ENCODE data around the gene SLC41A3.

DNA sequence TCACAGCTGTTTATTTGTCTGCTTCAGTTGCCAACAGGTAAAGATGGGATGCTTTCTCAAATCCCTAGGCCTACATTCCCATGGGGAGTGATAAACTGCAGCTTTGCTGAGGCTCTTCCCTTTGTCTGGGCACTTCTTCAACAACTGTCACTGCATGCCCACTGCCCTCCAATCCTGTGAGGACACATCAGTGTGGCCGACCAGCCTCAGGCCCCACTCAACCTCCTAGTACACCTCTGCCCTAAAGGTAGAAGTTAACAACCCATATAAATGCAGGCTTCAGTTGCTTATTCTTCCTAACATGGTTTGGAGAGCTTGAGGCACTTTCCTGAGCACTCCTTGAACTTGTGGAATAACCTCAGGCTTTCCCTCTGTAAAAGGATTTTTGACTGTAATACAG, 65.4 kb downstream of the SLC41A3 start:
- TF ChIP-seq RAD21 (IDR thresholded peaks at IDR 0.05 in 1 of 2, conservative IDR thresholded peaks at IDR 0.05 in 1 of 2; ENCODE audit: low read depth in 2 of 2, low read length in 2 of 2), result no peak
- no peak for TF ChIP-seq RXRA (IDR thresholded peaks at IDR 0.05; ENCODE audit: insufficient read depth, low read depth, low read length)
- TF ChIP-seq KDM5A (IDR thresholded peaks at IDR 0.05; ENCODE audit: low read length), result no peak
- TF ChIP-seq, protein P1, sequence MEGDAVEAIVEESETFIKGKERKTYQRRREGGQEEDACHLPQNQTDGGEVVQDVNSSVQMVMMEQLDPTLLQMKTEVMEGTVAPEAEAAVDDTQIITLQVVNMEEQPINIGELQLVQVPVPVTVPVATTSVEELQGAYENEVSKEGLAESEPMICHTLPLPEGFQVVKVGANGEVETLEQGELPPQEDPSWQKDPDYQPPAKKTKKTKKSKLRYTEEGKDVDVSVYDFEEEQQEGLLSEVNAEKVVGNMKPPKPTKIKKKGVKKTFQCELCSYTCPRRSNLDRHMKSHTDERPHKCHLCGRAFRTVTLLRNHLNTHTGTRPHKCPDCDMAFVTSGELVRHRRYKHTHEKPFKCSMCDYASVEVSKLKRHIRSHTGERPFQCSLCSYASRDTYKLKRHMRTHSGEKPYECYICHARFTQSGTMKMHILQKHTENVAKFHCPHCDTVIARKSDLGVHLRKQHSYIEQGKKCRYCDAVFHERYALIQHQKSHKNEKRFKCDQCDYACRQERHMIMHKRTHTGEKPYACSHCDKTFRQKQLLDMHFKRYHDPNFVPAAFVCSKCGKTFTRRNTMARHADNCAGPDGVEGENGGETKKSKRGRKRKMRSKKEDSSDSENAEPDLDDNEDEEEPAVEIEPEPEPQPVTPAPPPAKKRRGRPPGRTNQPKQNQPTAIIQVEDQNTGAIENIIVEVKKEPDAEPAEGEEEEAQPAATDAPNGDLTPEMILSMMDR (IDR thresholded peaks at IDR 0.05; ENCODE audit: control extremely low read depth in 1 of 3, insufficient read depth in 1 of 3, low read depth in 1 of 3, low read length in 3 of 3), result no peak
- no peak for TF ChIP-seq POLR2AphosphoS5 (IDR thresholded peaks at IDR 0.05; ENCODE audit: low read depth, low read length)
- TF ChIP-seq RNF2 (IDR thresholded peaks at IDR 0.05; ENCODE audit: borderline replicate concordance, low read depth, low read length, missing control alignments, poor library complexity, severe bottlenecking), result no peak
- no peak for TF ChIP-seq EZH2 (IDR thresholded peaks at IDR 0.05; ENCODE audit: low read depth, low read length, severe bottlenecking)
- TF ChIP-seq EP300 (IDR thresholded peaks at IDR 0.05; ENCODE audit: borderline replicate concordance in 1 of 2, low read depth in 2 of 2, low read length in 2 of 2), result no peak
- no peak for TF ChIP-seq ZNF274 (IDR thresholded peaks at IDR 0.05; ENCODE audit: borderline replicate concordance, extremely low read depth, low read length)
- TF ChIP-seq, protein P2, sequence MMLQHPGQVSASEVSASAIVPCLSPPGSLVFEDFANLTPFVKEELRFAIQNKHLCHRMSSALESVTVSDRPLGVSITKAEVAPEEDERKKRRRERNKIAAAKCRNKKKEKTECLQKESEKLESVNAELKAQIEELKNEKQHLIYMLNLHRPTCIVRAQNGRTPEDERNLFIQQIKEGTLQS (IDR thresholded peaks at IDR 0.05; ENCODE audit: insufficient read depth, low read depth, low read length), result no peak
- TF ChIP-seq MAFK (IDR thresholded peaks at IDR 0.05; ENCODE audit: low read depth, low read length), result no peak
- no peak for TF ChIP-seq CEBPB (IDR thresholded peaks at IDR 0.05; ENCODE audit: low read depth, low read length)
- no peak for TF ChIP-seq KDM1A (IDR thresholded peaks at IDR 0.05; ENCODE audit: borderline replicate concordance, low read length)
